B cell (primary cell): ENCODE data around the gene XRCC4.

Source experiments
- EZH2 ChIP-seq: IDR thresholded peaks from 2 replicates; pipeline ENCODE4 v1.6.1; 2012; ENCODE audit warnings: borderline replicate concordance, low read depth, mild to moderate bottlenecking, moderate library complexity, low read length; ENCODE audit not compliant: insufficient read depth, poor library complexity, severe bottlenecking
- TF ChIP-seq, protein P1 (sequence below): fragments of 200-600 bp; IDR thresholded peaks from one replicate; pipeline ENCODE4 v1.8.0; 2022; ENCODE audit warnings: antibody characterized with exemption, mild to moderate bottlenecking

- no peak for TF ChIP-seq EZH2
- TF ChIP-seq, protein P1, sequence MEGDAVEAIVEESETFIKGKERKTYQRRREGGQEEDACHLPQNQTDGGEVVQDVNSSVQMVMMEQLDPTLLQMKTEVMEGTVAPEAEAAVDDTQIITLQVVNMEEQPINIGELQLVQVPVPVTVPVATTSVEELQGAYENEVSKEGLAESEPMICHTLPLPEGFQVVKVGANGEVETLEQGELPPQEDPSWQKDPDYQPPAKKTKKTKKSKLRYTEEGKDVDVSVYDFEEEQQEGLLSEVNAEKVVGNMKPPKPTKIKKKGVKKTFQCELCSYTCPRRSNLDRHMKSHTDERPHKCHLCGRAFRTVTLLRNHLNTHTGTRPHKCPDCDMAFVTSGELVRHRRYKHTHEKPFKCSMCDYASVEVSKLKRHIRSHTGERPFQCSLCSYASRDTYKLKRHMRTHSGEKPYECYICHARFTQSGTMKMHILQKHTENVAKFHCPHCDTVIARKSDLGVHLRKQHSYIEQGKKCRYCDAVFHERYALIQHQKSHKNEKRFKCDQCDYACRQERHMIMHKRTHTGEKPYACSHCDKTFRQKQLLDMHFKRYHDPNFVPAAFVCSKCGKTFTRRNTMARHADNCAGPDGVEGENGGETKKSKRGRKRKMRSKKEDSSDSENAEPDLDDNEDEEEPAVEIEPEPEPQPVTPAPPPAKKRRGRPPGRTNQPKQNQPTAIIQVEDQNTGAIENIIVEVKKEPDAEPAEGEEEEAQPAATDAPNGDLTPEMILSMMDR = no peak
These were observed 46.0 kb upstream of the XRCC4 start for GRCh38 chr5:83031381-83031780.
